ENCODE data around the gene MPZL2.

MPZL2 gene

GRCh38 chr11:118215262-118215661, 48.8 kb downstream of the MPZL2 start:
- Histone ChIP-seq H3K4me2 (ENCODE audit: low read length) (no peak overlapping the region; the same call in 1 of the 2 replicates), H3K4me1 (ENCODE audit: insufficient read depth, low read length, severe bottlenecking) (peaks cover 51% of the 10 kb centered on the region), H3K27me3 (ENCODE audit: insufficient read depth, low read length) (no peaks in the 10 kb centered on the region), H3K27ac (ENCODE audit: low read depth, low read length, poor library complexity, severe bottlenecking) (peak overlapping the region; percentile 63), H3K36me3 (ENCODE audit: insufficient read depth, low read length) (peaks cover 3% of the 10 kb centered on the region; the same call in 1 of the 2 replicates), H4K20me1 (ENCODE audit: insufficient read depth, low read length) (no peaks in the 10 kb centered on the region), H3K4me3 (ENCODE audit: low read depth, low read length, poor library complexity, severe bottlenecking) (no peak overlapping the region), H3F3A (ENCODE audit: insufficient read depth, low read length) (no peaks in the 10 kb centered on the region), H3K9ac (ENCODE audit: low read length) (no peak overlapping the region; the same call in 1 of the 2 replicates), H2AFZ (ENCODE audit: low read length) (no peak overlapping the region), H3K9me2 (ENCODE audit: low read depth, low read length) (no peaks in the 10 kb centered on the region), H3K79me2 (ENCODE audit: insufficient read depth, low read length) (no peaks in the 10 kb centered on the region), H3K9me3 (ENCODE audit: low read length) (no peaks in the 10 kb centered on the region)
- TF ChIP-seq CTCF (IDR thresholded peaks at IDR 0.05; ENCODE audit: low read length) (no peak), EZH2 (IDR thresholded peaks at IDR 0.05; ENCODE audit: borderline replicate concordance, low read length) (no peak)

DNA sequence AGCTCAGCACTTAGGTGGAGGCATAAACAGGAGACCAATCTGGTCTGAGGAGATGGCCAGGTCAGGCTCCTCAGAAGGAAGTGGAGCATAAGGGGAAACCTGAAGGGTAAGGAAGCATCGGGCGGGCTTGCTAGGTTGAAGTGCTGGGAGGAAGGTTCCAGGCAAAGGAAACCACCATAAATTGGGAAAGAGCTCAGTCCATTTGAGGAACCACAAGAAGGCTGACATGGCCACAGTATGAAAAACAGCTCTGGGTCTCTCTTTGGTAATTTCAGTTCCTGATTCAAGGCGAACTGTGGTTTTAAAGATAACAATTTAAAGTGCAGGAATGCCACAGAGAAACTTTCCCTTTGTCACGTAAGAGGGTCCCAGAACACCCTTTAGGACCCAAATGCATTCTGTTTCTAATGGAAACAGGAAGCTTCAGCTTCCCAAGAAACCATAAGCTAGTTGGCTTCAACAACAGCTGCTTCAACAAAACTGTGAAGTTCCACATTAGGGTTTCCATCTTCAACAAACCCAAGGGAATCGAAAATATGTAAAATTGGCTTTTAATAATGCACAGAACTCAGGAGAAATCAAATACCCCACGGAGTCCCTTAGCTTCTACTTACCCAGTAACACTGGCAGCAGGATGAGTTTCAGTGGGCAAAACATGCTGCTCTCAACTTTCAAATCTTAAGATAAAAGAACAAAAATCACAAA, 49.7 kb downstream of the MPZL2 start:
- TF ChIP-seq EZH2 (IDR thresholded peaks at IDR 0.05; ENCODE audit: borderline replicate concordance, low read length) = no peak
- TF ChIP-seq CTCF (IDR thresholded peaks at IDR 0.05; ENCODE audit: low read length) = no peak
- peak overlapping the region; percentile 63 for H3K27ac ChIP-seq (ENCODE audit: low read depth, low read length, poor library complexity, severe bottlenecking)
- H4K20me1 ChIP-seq (ENCODE audit: insufficient read depth, low read length) = no peaks in the 10 kb centered on the region
- no peak overlapping the region; the same call in 1 of the 2 replicates for H3K9ac ChIP-seq (ENCODE audit: low read length)
- no peak overlapping the region for H3K4me3 ChIP-seq (ENCODE audit: low read depth, low read length, poor library complexity, severe bottlenecking)
- H3K79me2 ChIP-seq (ENCODE audit: insufficient read depth, low read length) = no peaks in the 10 kb centered on the region
- no peak overlapping the region for H2AFZ ChIP-seq (ENCODE audit: low read length)
- H3K9me2 ChIP-seq (ENCODE audit: low read depth, low read length) = no peaks in the 10 kb centered on the region
- no peaks in the 10 kb centered on the region for H3K27me3 ChIP-seq (ENCODE audit: insufficient read depth, low read length)
- no peaks in the 10 kb centered on the region for H3F3A ChIP-seq (ENCODE audit: insufficient read depth, low read length)
- H3K4me2 ChIP-seq (ENCODE audit: low read length) = peak overlapping the region; percentile 28; the same call in 1 of the 2 replicates
- H3K4me1 ChIP-seq (ENCODE audit: insufficient read depth, low read length, severe bottlenecking) = peaks cover 47% of the 10 kb centered on the region
- H3K9me3 ChIP-seq (ENCODE audit: low read length) = no peaks in the 10 kb centered on the region
- H3K36me3 ChIP-seq (ENCODE audit: insufficient read depth, low read length) = peaks cover 3% of the 10 kb centered on the region; the same call in 1 of the 2 replicates

DNA sequence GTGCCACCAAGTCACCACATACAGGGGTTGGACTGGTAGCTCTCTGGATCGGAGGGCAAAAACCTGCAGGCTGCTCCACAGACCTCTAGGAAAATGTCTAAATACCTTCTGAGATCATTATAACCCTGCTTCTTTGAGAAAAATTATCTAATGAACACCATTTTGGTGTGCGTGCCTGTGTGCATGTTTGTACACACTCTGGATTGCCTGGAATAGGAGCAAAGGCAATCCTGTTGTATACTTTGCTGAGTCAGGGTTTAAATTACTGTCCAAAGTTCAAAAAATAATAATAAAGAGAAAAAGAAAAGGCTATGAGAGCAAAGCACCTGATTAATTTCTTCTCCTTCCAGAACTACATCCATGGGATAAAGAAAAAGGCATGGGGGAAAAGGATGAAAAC, 50.3 kb downstream of the MPZL2 start:
- H3K9me3 ChIP-seq (ENCODE audit: low read length) = no peaks in the 10 kb centered on the region
- H3K4me2 ChIP-seq (ENCODE audit: low read length) = no peak overlapping the region
- no peaks in the 10 kb centered on the region for H4K20me1 ChIP-seq (ENCODE audit: insufficient read depth, low read length)
- H2AFZ ChIP-seq (ENCODE audit: low read length) = no peak overlapping the region
- peaks cover 47% of the 10 kb centered on the region for H3K4me1 ChIP-seq (ENCODE audit: insufficient read depth, low read length, severe bottlenecking)
- H3K27ac ChIP-seq (ENCODE audit: low read depth, low read length, poor library complexity, severe bottlenecking) = peak overlapping the region; percentile 63
- no peaks in the 10 kb centered on the region for H3F3A ChIP-seq (ENCODE audit: insufficient read depth, low read length)
- no peaks in the 10 kb centered on the region for H3K9me2 ChIP-seq (ENCODE audit: low read depth, low read length)
- no peaks in the 10 kb centered on the region for H3K79me2 ChIP-seq (ENCODE audit: insufficient read depth, low read length)
- H3K9ac ChIP-seq (ENCODE audit: low read length) = no peak overlapping the region
- peaks cover 3% of the 10 kb centered on the region; the same call in 1 of the 2 replicates for H3K36me3 ChIP-seq (ENCODE audit: insufficient read depth, low read length)
- no peaks in the 10 kb centered on the region for H3K27me3 ChIP-seq (ENCODE audit: insufficient read depth, low read length)
- no peak for TF ChIP-seq CTCF (IDR thresholded peaks at IDR 0.05; ENCODE audit: low read length)
- TF ChIP-seq EZH2 (IDR thresholded peaks at IDR 0.05; ENCODE audit: borderline replicate concordance, low read length) = no peak
- no peak overlapping the region for H3K4me3 ChIP-seq (ENCODE audit: low read depth, low read length, poor library complexity, severe bottlenecking)
